Hair follicular keratinocyte (primary cell): Measurements from ENCODE around the gene FOXP3. TPM values are rescaled to one million over a fixed set of nuclear protein-coding genes. Genes with fewer than 3 reads are reported as not detected.

Source experiments
- total RNA-seq: library from RNA; depleted of rRNA; stranded (reverse); fragments of >200 nt; gene quantifications from 2 replicates; pipeline ENCODE4 v1.2.3, GENCODE V29; 2015

Gene FOXP3, protein sequence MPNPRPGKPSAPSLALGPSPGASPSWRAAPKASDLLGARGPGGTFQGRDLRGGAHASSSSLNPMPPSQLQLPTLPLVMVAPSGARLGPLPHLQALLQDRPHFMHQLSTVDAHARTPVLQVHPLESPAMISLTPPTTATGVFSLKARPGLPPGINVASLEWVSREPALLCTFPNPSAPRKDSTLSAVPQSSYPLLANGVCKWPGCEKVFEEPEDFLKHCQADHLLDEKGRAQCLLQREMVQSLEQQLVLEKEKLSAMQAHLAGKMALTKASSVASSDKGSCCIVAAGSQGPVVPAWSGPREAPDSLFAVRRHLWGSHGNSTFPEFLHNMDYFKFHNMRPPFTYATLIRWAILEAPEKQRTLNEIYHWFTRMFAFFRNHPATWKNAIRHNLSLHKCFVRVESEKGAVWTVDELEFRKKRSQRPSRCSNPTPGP
- not detected in 2 replicates for total RNA-seq

DNA sequence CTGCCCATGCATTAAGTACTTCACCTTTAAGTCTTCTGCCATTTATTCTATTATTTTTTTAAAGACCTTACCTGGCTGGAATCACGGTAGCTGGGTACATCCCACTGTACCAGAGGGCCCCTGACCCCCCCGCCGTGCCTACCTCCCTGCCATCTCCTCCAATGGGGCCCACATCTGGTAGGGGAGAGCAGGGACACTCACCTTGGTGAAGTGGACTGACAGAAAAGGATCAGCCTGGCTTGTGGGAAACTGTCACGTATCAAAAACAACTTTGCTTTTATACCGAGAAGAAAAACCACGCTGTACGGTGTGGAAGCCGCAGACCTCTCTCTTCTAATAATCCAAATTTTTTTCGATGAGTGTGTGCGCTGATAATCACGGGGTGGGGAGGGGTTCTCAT lies at the start of gene FOXP3:
FOXP3 (minus strand) TSS at position 251 of the 400 bp plus-strand sequence. CDS start 6,205 bp downstream, outside the sequence.

DNA sequence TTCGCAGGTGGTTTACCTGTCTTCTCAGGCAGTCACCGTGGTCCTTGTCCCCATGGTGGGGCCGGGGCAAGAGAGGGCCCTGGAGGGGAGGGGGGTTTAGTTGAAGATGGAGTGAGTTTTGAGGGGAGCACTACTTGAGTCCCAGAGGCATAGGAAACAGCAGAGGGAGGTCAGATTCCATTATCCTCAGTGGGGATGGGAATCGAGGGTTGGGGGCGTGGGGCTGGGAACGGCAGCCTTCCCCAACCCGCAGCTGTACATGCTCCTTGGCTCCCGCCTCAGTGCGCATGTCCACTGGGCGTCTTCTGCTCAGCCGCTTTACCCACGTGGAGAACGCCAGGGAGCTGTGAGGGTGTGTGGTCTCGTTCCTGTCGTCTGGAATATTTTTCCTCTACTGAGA lies 38.8 kb upstream of the FOXP3 start, which contains the start of gene GAGE10:
GAGE10 (plus strand) TSS at position 301 of the 400 bp plus-strand sequence. CDS start 1,214 bp downstream, outside the sequence.

DNA sequence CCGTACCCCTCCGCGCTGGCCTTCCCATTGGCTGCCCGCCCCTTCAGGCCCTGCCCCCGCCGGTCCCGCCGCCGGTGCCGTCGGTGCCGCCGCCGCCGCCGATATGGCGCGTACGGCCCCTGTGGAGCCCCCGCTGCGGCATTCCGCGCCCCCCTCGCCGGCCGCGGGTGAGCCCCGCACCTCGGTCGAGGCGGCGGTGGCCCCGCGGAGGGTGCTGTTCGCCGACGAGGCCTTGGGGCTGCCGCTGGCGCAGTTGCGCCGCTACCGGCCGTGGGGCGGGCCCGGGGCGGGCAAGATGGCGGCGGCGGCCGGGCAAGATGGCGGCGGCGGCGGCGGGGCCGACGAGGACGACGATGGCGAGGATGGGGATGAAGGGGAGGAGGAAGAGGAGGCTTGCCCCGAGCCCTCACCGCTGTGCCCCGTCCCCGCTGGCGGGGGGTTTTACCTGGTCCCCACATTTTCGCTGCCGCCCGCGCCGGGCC lies 5.3 kb upstream of the FOXP3 start, which contains the start of gene PPP1R3F:
PPP1R3F (plus strand) TSS at position 27 of the 482 bp plus-strand sequence; CDS start at position 104, 77 bp downstream.

DNA sequence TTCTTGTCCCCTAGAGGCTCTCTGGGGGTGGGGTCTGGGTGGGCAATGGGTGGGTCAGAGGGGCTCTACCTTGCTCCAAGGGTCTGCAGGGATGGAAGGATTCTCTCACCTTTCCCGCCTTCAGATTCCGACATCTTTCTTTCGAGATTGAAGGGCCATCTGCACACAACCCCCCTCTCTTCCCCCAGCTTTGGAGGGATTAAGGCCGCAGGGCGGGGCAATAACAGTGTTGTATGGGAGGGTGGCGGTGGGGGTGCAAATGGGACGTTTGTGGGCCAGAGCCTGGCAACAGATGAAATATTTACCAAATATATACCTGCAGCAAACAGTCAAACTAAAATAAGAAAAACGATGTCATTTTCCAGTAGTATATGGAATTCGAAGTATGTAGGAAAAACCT lies 31.3 kb downstream of the FOXP3 start, which contains the start of gene CACNA1F:
CACNA1F (minus strand) TSS at position 165 of the 400 bp plus-strand sequence; CDS start at position 134, 31 bp downstream.

Other genes starting within 250 kb of the FOXP3 start
- 41.8 and 59.8 TPM in 2 replicates for gene TFE3, start 221.4 kb downstream of the FOXP3 start, total RNA-seq
- 5.5 and 6.6 TPM in 2 replicates for gene CCDC120, start 205.7 kb downstream of the FOXP3 start, total RNA-seq
- gene PRAF2, start 190.7 kb downstream of the FOXP3 start, total RNA-seq: 9.7 and 9.8 TPM in 2 replicates
- gene WDR45, start 184.8 kb downstream of the FOXP3 start, total RNA-seq: 33.5 and 56.9 TPM in 2 replicates
- gene GPKOW, start 141.0 kb downstream of the FOXP3 start, total RNA-seq: 19.7 and 30.4 TPM in 2 replicates
- gene MAGIX, start 102.0 kb downstream of the FOXP3 start, total RNA-seq: 4.8 and 11.0 TPM in 2 replicates
- gene PLP2, start 92.8 kb downstream of the FOXP3 start, total RNA-seq: 89.8 and 101 TPM in 2 replicates
- 18.9 and 21.5 TPM in 2 replicates for gene PRICKLE3, start 78.3 kb downstream of the FOXP3 start, total RNA-seq
- gene SYP, start 64.5 kb downstream of the FOXP3 start, total RNA-seq: 0.16 and 0.30 TPM in 2 replicates
- 0.08 TPM in 1 of 2 replicates, not detected in the other for gene CACNA1F, start 31.4 kb downstream of the FOXP3 start, total RNA-seq
- gene CCDC22, start 29.2 kb downstream of the FOXP3 start, total RNA-seq: 14.8 and 18.9 TPM in 2 replicates
- gene PPP1R3F, start 5.1 kb upstream of the FOXP3 start, total RNA-seq: 0.78 and 1.5 TPM in 2 replicates
- not detected in 2 replicates for gene GAGE10, start 38.9 kb upstream of the FOXP3 start, total RNA-seq
- gene GAGE12J, start 57.3 kb upstream of the FOXP3 start, total RNA-seq: not detected in 2 replicates
- gene GAGE13, start 66.9 kb upstream of the FOXP3 start, total RNA-seq: not detected in 2 replicates